C1 segment of cervical spinal cord (tissue), 14 donors: ENCODE results near the gene TEX2.

Source experiments
- DNase-seq, 14 donors: peaks; one replicate each; lab custom pipeline; 2025; lab: John Stamatoyannopoulos, UW

TEX2 gene

GRCh38 chr17:64263000-64263766, at the start of gene TEX2:
Gene TEX2 (minus strand): TSS chr17:64263260. CDS start chr17:64214217, 49,043 bp downstream.
- peak; percentile 20 to 92 (median 82) for DNase-seq

- no peak for DNase-seq
Measured at GRCh38 chr17:64309710-64310109, 46.6 kb upstream of the TEX2 start.

GRCh38 chr17:64309021-64309420, 46.0 kb upstream of the TEX2 start:
- DNase-seq: no peak

GRCh38 chr17:64306850-64307463, 43.9 kb upstream of the TEX2 start:
- DNase-seq: peak in 7 of 14 donors; percentile 3 to 41 (median 9)

GRCh38 chr17:64304551-64304950, 41.5 kb upstream of the TEX2 start:
- no peak for DNase-seq

- no peak for DNase-seq
Measured at GRCh38 chr17:64300699-64300965, 37.6 kb upstream of the TEX2 start.

- no peak for DNase-seq
Measured at GRCh38 chr17:64297467-64298088, 34.5 kb upstream of the TEX2 start.

- no peak for DNase-seq
Measured at GRCh38 chr17:64296246-64296645, 33.2 kb upstream of the TEX2 start.

GRCh38 chr17:64295146-64295545, 32.1 kb upstream of the TEX2 start:
- DNase-seq: no peak

- no peak for DNase-seq
Measured at GRCh38 chr17:64291268-64291851, 28.3 kb upstream of the TEX2 start.

GRCh38 chr17:64289741-64290141, 26.7 kb upstream of the TEX2 start:
- no peak for DNase-seq

- peak in 2 of 14 donors; percentile 8 to 77 for DNase-seq
Measured at GRCh38 chr17:64282753-64283080, 19.7 kb upstream of the TEX2 start.

GRCh38 chr17:64281962-64282752, 19.1 kb upstream of the TEX2 start:
- DNase-seq: peak in 6 of 14 donors; percentile 3 to 56 (median 22)

- no peak for DNase-seq
Measured at GRCh38 chr17:64278614-64279013, 15.6 kb upstream of the TEX2 start.

GRCh38 chr17:64277831-64278562, 14.9 kb upstream of the TEX2 start:
- DNase-seq: peak in 1 of 14 donors; percentile 5

- no peak for DNase-seq
Measured at GRCh38 chr17:64276961-64277505, 14.0 kb upstream of the TEX2 start.

GRCh38 chr17:64275016-64275415, 12.0 kb upstream of the TEX2 start:
- no peak for DNase-seq

- no peak for DNase-seq
Measured at GRCh38 chr17:64273006-64273405, 9.9 kb upstream of the TEX2 start.

- no peak for DNase-seq
Measured at GRCh38 chr17:64270885-64271284, 7.8 kb upstream of the TEX2 start.

- peak in 3 of 14 donors; percentile 23 to 70 (median 25) for DNase-seq
Measured at GRCh38 chr17:64269687-64270649, 6.9 kb upstream of the TEX2 start.
